Measurements from ENCODE around the gene PTPRD.
A peak's percentile ranks its signal among the peaks of the same experiment; 100 is the strongest.

PTPRD gene

GRCh38 chr9:10173561-10173960 is 439.2 kb downstream of the PTPRD start:
- DNase-seq (ENCODE audit: low read depth, low spot score): no peak

GRCh38 chr9:10172476-10172875 is 440.3 kb downstream of the PTPRD start:
- no peak for DNase-seq (ENCODE audit: low read depth, low spot score)

GRCh38 chr9:10168241-10168640 is 444.6 kb downstream of the PTPRD start:
- DNase-seq (ENCODE audit: low read depth, low spot score): no peak

GRCh38 chr9:10148796-10149195 is 464.0 kb downstream of the PTPRD start:
- no peak for DNase-seq (ENCODE audit: low read depth, low spot score)

- no peak for DNase-seq (ENCODE audit: low read depth, low spot score)
These were observed 466.1 kb downstream of the PTPRD start for GRCh38 chr9:10146517-10147331.

GRCh38 chr9:10144355-10144754 is 468.4 kb downstream of the PTPRD start:
- DNase-seq (ENCODE audit: low read depth, low spot score): no peak

GRCh38 chr9:10135553-10135952 is 477.2 kb downstream of the PTPRD start:
- DNase-seq (ENCODE audit: low read depth, low spot score): no peak

- no peak for DNase-seq (ENCODE audit: low read depth, low spot score)
These were observed 478.5 kb downstream of the PTPRD start for GRCh38 chr9:10134266-10134665.

- peak; percentile 7 for DNase-seq (ENCODE audit: low read depth, low spot score)
These were observed 482.6 kb downstream of the PTPRD start for GRCh38 chr9:10130061-10130675.

- no peak for DNase-seq (ENCODE audit: low read depth, low spot score)
These were observed 484.9 kb downstream of the PTPRD start for GRCh38 chr9:10127867-10128266.

GRCh38 chr9:10112798-10113197 is 500.0 kb downstream of the PTPRD start:
- DNase-seq (ENCODE audit: low read depth, low spot score): peak; percentile 6

GRCh38 chr9:10112070-10112469 is 500.7 kb downstream of the PTPRD start:
- DNase-seq (ENCODE audit: low read depth, low spot score): no peak

- DNase-seq (ENCODE audit: low read depth, low spot score): no peak
These were observed 504.0 kb downstream of the PTPRD start for GRCh38 chr9:10108815-10109214.

GRCh38 chr9:10104774-10105173 is 508.0 kb downstream of the PTPRD start:
- no peak for DNase-seq (ENCODE audit: low read depth, low spot score)

GRCh38 chr9:10095208-10095607 is 517.6 kb downstream of the PTPRD start:
- no peak for DNase-seq (ENCODE audit: low read depth, low spot score)

GRCh38 chr9:10094563-10094962 is 518.2 kb downstream of the PTPRD start:
- no peak for DNase-seq (ENCODE audit: low read depth, low spot score)

- DNase-seq (ENCODE audit: low read depth, low spot score): no peak
These were observed 532.8 kb downstream of the PTPRD start for GRCh38 chr9:10080012-10080411.

GRCh38 chr9:10079284-10079964 is 533.4 kb downstream of the PTPRD start:
- no peak for DNase-seq (ENCODE audit: low read depth, low spot score)

GRCh38 chr9:10071579-10071978 is 541.2 kb downstream of the PTPRD start:
- no peak for DNase-seq (ENCODE audit: low read depth, low spot score)

GRCh38 chr9:10062629-10063395 is 550.0 kb downstream of the PTPRD start:
- peak; percentile 55 for DNase-seq (ENCODE audit: low read depth, low spot score)

GRCh38 chr9:10059044-10059443 is 553.8 kb downstream of the PTPRD start:
- DNase-seq (ENCODE audit: low read depth, low spot score): peak; percentile 17

- DNase-seq (ENCODE audit: low read depth, low spot score): no peak
These were observed 556.9 kb downstream of the PTPRD start for GRCh38 chr9:10055886-10056395.

All from astrocyte of the hippocampus (primary cell).